Stimulated activated naive CD4-positive, alpha-beta T cell treated with Interleukin-2 at 50 U/mL for 16 hours (primary cell): ENCODE measurements around the gene HECTD4.
"Not testable (repeated sequence)": the region's sequence is repeated elsewhere in the genome, so short reads cannot be mapped to it uniquely, and the experiment has no call there.

Source experiments
- DNase-seq: peaks from one replicate; lab custom pipeline; 2025; lab: John Stamatoyannopoulos, UW

HECTD4 gene, protein sequence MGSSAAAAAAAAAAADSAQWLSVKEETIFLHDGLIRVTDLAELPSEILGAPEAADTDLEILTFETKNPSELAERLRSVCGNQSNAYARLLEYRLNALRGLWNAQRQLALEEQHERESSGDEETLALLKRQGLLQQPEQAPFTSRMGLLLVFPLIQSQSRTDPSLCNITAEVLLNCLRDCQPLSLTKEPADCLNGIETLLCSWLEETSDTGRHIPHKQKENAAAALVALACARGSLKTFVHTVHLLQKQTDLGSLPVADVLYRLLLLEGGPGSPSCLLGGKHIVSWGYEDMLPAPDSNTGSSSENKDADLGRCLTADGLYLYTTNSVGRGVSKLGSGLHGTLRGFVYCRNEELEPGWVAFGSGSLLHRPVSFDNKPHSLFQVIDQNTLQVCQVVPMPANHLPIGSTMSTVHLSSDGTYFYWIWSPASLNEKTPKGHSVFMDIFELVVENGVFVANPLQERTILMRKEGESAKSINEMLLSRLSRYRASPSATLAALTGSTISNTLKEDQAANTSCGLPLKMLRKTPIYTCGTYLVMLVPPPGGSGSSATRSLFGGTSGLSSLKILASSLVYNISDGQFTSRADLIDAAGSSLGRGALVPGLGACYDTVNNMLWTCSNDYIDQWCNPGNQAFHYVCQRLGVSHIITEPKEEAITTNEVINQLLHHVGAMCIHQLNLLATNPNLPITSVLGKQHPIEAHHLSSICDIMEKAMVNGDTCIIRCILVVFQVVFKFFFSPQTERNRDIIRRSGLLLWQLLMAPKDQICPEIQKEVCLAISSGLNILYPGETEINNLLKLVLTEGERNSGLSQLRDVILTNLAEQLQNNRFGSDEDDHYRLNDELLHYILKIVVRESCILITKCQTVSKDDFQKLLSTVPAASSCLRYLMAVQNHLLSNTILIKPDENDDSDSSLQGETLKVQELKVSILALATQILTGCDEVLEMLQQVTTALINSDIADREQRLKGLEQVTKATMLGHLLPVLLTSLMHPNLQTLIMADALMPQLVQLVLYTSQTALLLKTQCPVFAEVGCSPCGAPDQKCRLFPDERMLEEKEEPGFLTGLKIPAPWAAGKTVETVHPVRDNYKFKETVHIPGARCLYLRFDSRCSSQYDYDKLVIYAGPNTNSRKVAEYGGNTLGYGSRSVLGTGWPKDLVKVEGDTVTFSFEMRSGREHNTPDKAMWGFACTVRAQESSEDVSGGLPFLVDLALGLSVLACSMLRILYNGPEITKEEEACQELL (N-terminal part only)

DNA sequence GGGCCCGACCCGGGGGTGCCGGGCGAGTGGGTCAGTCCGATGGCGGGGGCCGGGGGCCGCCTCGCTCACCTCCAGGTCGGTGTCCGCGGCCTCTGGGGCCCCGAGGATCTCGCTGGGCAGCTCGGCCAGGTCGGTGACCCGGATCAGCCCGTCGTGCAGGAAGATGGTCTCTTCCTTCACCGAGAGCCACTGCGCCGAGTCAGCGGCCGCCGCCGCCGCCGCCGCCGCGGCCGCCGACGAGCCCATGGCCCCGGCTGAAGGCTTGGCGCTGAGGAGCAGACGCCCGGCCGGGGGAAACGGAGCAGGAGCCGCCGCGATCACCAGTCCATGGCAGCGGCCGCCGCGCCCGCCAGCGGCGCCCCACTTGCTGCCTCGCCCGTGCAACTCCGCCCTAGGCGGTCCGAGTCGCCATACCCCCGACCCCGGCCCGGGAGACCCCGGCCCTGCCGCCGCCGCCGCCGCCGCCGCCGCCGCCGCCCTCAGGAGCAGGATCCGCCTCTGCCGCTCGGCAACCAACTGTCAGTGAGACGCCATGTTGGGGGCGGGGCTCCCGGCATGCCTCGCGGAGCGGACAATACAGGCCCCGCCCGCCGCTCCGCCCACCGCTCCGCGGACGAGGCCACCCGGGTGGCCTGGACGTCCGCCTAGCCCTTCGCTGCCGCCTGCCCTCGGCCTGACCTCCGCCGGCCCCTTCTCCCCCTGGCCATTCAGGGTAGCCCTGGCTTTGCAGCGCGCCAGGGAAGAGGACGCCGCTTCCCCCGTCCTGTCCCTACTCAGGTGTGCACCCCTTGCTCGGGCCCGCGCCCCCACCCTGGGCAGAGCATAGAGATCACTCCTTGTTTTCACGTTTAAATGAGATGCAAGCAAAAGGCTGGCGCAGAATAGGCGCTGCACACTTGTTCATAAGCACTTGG is at the start of gene HECTD4:
Gene HECTD4 (minus strand): TSS at position 549 of the 914 bp plus-strand sequence. CDS start 303 bp downstream, at position 246.
- DNase-seq, result peak; percentile 93

DNA sequence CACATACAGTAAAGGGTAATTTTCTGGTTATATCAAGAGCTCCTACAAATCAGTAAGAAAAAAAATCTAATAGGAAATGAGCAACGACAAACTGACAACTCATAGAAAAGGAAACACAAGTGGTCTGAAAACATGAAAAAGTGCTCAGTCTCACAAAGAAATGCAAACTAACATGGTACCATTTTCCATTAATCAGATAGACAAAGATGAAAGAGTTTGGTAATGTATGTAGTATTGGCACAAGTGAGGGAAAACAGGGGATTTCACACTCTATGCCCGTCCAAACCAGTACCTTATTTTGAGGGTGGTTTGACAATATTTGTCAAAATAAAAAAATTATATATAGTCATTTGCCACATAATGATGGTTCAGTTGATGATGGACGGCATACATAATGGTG is 49.7 kb upstream of the HECTD4 start:
- no peak for DNase-seq

DNA sequence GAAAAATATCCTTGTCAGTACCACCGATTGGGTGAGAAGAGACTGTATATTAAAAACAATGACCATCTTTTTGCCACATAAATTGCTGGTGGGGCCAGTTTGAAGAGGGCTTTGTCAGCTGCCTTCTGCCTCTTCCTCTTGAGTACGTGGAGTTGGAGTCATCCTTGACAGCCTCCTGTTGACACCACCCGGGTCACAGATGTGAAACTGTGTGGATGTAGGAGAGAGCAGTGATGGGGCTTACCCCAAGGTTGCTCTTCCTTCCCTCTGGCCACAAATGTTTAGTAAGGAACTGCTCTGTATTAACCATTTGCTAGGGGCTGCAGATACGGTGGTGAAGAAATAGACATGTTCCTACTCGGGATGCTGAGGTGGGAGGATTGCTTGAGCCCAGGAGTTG is 48.7 kb upstream of the HECTD4 start:
- no peak for DNase-seq

DNA sequence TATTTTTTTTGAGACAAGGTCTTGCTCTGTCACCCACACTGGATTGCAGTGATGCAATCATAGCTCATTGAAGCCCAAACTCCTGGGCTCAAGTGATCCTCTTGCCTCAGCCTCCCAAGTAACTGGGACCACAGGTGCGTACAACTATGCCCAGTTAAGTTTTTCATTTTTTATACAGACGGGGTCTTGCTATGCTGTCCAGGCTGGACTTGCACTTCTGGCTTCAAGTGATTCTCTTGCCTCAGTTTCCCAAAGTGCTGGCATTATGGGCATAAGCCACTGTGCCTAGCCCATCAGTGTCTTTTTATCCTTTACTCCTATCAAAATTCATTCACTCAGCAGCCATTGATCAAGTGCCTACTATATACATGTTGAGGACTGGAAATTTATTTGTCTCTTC is 45.5 kb upstream of the HECTD4 start:
- DNase-seq, result no peak

DNA sequence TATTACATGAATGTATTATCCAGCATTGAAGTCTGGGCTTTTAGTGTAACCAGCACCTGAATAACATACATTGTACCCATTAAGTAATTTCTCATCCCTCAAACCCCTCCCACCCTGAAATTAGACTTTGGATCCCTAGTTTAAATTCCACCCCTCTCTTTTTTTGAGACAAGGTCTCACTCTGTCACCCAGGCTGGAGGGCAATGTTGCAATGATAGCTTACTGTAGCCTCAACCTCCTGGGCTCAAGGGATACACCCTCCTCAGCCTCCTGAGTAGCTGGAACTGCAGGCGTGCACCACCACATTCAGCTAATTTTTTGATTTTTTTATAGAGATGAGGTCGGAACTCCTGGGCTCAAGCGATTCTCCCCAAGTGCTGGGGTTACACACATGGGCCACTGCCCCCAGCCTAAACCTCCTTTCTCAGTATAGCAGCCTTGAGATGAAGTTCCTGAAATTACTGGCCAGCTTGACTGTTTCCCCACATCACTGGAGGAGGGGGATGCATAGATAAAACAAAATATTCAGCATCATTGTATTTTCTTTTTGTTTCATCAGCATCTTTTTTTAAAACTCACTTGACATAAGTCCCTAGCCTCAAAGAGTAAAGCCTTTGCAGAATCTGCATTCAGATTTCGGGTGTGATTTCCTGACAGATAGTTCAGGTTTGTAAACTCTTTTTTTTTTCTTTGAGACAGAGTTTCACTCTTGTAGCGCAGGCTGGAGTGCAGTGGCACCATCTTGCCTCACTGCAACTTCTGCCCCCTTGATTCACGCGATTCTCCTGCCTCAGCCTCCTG is 43.6 kb upstream of the HECTD4 start:
- DNase-seq, result no peak

DNA sequence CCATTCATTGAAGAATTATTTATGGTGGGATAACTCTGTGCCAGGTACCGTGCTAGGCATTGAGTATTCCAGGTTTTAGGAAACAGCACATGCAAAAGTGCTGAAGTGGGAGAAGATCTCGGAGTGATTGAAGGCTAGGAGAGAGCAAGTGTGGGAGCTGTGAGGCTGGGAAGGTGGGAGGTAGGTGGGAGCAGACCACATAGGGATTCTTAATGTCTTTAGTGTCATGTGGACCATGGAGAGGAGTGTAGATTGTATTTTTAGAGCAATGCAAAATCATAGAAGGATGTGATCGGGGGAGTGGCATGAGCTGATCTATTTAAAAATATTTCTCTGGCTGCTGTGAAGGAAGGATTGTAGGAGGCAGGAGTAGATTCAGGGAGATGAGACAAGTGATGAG is 41.9 kb upstream of the HECTD4 start:
- DNase-seq, result no peak

DNA sequence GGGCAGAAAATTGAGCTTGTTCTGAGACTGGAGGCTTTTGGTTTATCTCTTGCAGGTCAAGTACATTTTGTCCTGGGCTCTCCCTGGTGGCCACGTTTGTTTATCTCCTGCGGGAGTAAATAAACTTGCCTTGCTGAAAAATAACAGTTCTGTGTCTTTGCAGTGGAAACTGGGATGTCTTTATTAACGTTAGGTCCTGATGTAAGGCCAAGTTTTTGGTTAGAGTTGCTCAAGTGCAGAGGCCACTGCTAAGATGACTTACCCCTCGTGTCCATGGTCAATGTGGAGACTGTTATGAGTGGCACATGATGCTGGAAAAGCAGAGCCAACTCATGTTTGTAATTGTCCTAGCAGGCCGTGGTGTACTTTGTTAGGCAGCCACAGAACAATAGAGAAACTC is 40.3 kb upstream of the HECTD4 start:
- DNase-seq, result no peak

DNA sequence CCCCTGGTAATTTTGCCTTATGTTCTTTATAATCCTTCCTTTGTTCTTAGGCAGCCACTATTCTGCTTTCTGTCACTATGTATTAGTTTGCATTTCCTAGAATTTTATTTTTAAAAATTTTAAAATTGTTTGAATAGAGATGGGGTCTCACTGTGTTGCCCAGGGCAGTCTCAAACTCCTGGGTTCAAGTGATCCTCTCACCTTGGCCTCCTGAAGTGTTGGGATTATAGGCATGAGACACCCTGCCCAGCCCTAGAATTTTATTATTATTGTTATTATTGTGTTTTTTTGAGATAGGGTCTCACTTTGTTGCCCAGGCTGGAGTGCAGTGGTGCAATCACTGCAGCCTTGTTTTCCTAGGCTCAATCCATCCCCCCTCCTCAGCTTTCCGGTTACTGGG is 39.1 kb upstream of the HECTD4 start:
- no peak for DNase-seq

DNA sequence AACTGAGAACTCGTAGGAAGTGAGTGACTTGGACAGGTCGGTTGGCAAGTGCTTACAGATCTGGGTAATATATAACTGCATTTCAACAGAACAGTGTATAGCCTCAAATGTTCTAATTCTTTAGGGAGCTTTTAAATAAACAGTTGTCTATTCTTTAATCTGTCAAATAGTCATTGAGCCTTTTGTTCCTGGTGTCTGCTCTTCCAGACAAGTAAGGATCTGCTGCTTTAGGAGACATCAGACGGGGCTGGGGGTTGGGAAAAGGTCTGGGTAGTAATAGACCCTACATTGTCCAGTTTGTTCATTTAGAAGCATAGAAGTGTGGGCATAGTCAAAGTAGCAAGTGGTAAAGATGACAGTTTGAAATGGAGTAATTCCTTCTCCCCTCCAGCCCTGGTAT is 38.5 kb upstream of the HECTD4 start:
- no peak for DNase-seq

DNA sequence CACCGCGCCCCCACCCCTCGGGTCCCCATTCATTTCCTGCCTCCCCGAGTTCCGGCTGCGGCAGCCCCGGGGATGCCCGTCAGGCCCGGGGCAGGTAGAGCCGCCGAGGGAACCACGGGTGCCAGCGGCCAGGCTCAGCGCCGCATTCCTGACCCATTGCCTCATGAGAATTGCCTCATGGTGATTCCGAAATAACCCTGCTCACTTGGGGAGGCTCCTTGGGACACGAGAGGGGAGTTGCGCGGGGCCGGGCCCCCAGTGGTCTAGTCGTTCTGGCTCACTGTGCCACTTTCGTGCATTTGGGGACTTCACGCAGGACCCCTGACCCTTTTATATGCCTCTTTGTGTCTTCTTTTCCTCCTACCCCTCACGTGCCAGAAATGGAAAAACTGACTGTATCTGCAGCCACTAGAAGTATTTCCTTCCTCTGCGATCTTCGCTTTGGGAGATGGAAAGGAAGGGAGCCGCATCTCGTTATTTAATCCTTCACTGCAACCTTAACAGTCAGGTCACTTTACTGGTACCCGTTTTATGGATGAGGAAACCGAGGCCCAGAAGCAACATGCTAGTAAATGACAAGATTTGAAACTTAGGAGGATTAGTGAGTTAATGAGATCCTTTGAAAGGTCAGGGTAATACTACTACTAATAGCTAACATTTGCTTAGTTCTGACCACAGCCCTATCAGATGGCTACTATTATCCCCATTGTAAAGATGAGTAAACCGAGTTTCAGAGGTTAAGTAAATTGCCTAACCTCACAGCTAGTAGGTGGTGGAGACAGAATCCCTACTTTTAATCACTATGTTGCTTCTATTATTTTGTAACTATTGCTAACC is 37.3 kb upstream of the HECTD4 start:
- no peak for DNase-seq

DNA sequence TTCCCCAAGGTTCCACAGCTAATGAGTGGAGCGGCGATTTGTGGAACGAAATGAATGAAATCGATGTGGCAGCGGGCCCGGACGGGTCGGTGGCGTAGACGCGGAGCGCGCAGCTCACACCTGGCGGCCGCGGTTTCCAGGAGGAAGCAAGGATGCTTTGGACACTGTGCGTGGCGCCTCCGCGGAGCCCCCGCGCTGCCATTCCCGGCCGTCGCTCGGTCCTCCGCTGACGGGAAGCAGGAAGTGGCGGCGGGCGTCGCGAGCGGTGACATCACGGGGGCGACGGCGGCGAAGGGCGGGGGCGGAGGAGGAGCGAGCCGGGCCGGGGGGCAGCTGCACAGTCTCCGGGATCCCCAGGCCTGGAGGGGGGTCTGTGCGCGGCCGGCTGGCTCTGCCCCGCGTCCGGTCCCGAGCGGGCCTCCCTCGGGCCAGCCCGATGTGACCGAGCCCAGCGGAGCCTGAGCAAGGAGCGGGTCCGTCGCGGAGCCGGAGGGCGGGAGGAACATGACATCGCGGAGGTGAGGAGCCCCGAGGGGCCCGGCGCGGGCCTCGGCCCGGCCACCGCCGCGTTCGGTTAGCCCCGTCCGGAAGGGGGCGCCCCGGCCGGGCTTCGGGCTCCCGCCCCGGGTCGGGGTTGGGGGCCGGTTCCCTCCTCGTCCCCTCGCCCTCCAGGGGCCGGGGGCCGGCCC is 36.5 kb upstream of the HECTD4 start, which contains the start of gene PTPN11:
Gene PTPN11 (plus strand): TSS at position 340 of the 689 bp plus-strand sequence. CDS start 165 bp downstream, at position 505.
- DNase-seq, result peak; percentile 87

DNA sequence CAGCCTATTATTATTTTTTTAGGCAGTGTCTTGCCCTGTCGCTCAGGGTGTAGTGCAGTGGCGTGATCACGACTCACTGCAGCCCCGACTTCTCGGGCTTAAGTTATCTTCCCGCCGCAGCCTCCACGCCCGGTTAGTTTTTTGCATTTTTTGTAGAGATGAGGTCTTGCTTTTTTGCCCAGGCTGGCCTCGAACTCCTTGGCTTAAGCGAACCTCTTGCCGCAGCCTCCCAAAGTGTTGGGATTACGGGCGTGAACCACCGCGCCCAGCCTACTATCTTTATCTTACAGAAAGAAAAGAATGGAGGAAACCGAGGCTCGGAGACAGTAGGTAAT is 36.0 kb upstream of the HECTD4 start:
- DNase-seq, result no peak

DNA sequence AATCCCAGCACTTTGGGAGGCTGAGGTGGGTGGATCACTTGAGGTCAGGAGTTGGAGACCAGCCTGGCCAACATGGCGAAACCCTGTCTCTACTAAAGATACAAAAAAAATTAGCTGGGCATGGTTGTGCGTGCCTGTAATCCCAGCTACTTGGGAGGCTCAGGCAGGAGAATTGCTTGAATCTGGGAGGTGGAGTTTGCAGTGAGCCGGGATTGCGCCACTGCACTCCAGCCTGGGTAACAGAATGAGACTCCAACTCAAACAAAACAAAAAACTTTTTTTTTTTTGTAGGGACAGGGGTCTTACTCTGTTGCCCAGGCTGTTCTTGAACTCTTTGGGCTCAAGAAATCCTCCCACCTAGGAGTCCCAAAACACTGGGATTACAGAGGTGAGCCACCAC is 33.2 kb upstream of the HECTD4 start:
- DNase-seq, result not testable (repeated sequence)

DNA sequence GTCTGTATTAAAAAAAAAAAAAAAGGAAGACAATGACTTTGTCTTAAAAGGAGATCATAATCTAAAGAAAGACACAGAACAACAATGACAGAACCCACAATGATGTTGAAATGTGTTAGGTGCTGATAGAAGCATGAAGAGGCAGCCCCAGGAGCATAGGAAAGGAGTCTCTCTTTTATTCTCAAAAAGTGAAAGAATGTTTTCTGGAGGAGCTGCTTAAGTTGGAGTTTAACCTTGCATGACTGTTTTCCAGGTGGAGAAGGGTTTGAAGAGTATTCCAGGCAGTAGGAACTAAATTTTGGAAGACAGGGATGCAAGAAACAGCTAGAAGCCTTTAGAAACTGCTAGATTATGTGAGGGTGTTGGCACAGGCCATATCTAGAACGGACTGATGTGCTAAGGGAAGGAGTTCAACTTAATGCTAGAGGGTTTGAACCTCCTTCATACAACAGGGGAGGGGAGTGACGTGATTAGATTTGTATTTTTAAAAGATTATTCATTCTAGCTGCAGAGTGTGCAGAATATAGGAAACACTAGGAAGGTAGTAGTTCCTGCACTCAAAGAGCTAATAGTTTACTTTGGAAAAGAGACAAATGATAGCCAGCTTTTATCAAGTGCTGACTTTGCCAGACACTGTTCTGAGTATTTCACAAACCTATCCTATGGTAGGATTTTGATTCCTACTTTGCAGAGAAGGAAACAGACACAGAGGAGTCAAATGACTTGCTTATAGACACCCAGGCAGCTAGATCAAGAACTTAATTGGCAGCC is 31.8 kb upstream of the HECTD4 start:
- no peak for DNase-seq

DNA sequence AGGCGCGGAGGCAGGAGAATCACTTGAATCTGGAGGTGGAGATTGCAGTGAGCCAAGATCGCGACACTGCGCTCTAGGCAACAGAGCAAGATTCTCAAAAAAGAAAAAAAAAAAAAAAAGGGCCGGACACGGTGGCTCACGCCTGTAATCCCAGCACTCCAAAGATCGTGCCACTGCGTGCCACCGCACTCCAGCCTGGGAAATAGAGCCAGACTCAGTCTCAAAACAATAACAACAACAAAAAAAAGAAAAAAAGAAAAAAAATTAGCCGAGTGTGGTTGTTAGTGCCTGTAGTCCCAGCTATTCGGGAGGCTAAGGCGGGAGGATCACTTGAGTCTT is 27.6 kb upstream of the HECTD4 start:
- DNase-seq, result no peak

DNA sequence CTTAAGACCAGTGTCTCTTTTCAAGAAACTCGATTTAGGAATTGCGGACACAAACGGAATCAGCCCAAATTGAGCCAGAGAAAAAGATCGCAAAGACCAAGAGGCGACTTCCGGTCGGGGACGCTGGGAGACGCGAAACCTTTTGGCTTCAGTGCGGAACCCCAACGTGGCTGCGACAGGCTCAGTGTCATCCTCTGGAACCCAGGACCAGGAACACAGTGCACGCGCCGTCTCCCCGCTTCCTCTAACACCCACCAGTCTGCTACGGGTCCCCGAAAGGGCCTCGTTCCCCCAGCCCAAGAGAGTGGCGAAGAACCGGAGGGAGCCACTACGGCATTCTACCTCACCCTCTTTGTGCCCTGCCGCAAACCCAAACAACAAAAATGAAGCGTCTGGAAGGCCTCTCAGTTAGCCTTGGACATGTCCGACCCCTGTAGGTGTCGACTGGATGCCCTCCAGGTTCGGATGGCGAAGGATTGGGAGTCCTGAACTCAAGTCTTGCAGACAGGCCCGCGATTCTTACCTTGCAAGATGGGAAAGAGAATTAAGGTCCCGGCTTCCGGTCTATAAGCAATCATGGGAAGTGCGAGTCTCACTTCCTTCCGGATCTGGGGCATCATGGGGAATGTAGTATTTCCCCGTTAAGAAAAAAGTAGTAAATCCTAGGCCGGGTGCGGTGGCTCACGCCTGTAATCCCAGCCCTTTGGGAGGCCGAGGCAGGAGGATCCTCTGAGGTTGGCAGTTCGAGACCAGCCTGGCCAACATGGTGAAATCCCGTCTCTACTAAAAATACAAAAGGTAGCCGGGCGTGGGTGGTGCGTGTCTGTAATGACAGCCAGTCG is 27.1 kb upstream of the HECTD4 start, which contains the start of gene RPL6:
Gene RPL6 (minus strand): TSS at position 542 of the 842 bp plus-strand sequence. CDS start 949 bp downstream, outside the sequence.
- peak; percentile 71 for DNase-seq

DNA sequence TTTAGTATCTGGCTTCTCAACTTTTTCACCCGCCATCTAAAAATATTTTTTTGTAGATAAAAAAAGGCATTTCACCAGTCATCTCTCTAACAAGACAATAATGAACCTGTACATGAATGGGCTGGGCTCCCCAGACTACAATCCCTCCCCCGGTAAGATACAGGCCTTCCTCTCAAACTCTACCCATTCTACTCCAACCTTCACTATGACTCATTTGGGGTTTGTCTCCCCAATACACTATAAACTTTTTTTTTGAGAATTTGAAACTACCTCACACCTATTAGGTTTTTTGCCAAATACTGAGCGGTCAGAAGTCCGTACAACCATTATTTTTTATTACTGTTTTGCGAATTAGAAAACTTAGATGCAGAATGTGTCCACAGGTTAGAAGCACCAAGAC is 26.4 kb upstream of the HECTD4 start:
- DNase-seq, result no peak
